Kasumi-1 (cell line): ENCODE results near the gene ACE.
"Not testable (repeated sequence)": the region's sequence is repeated elsewhere in the genome, so short reads cannot be mapped to it uniquely, and the experiment has no call there.

Experiments
- DNase-seq, 2 experiments: peaks; one replicate each; lab custom pipeline; 2025; lab: John Stamatoyannopoulos, UW

Gene ACE

DNA sequence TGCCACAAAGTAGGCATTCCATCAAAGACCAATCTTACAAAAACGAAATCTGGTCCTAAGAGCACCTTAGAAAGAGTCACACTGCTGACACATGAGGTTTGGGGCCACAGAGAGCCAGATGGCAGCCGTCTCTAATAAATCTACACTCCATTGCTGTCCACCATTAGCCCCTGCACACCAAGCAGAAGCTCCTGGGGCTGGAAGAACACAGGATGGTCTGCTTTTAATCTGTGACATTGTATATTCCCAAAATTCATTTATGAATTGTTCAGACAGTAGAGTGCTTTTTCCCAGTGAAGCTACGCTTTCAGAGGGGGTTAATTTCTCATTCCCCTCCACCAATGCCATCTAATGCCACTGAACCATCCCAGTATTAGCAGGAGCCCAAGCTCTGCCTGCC lies 32.4 kb upstream of the ACE start:
- DNase-seq: no peak

DNA sequence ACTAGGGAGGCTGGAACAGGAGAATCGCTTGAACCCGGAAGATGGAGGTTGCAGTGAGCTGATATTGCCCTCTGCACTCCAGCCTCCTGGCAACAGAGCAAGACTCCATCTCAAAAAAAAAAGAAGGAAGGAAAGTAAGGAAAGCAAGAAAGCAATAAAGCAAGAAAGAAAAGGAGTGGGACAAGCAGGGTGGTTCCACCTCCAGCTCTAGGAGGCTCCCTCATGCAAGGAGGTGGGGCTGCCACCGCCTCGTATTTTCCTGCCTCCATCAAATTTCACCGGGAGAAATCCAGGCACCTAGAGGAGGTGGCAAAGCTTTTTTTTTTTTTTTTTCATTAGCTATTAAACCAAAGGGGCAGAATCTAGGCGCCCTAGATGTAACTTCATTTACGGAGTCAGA lies 31.8 kb upstream of the ACE start:
- no peak for DNase-seq

DNA sequence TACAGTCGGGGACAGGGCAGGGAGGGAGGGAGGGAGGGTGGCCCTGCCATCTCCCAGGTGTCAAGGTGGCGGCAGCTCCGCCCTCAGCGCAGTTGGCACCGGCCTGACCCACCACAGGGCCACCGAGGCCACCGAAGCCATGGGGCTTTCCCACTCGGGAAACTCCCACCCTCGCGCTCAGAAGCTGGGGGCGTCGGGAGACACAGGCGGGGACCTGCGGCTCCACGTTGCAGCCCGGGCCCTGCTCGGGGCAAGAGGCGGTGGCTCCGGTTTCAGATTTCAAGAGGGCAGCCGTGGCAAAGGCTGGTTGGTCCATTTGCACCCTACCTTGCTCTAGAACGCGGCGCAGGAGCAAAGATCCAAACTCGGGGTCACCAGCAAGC lies 31.3 kb upstream of the ACE start:
- DNase-seq: peak; percentile 30 to 34

DNA sequence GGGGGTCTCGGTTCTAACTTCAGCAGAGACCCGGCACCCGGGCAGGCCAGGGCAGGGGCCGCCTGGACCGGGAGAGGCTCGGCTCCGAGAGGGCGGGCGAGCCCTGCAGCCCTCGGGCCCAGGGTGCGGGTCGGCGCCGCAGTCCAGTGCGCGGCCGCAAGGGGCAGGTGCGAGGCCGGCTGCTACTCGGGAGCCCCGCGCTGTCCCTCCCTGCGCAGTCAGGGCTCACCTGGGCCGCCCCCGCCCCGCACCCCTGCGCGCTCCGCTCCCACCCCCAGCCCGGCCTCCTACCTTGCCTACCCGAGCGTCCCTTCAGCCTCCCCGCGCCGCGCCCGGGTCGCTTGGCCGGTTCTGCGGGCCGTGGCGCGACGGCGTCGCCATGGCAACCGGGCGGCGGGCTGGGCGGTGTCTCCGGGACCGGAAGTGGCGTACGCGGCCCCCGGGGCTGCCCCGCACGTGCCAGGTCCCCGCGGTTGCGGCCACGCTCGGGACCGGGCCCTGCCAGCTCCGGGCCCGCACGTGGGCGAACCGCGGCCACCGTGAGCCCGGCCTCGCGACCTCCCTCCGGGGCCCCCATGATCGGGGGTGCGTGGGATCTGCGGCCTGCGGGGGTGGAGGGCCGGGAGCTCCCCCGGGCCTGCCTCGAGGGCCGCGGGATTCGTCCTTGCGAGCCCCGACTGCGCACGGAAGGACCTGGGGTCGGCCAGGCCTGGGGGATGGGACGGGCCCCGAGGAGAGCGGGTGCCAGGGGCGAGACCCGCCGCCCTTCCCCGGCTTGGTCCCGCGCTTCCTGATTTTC lies 30.7 kb upstream of the ACE start, which contains the start of gene CYB561:
TSS of gene CYB561 (minus strand) at position 353 of the 799 bp plus-strand sequence. CDS start 8,759 bp downstream, outside the sequence.
- DNase-seq: peak; percentile 34 to 40

DNA sequence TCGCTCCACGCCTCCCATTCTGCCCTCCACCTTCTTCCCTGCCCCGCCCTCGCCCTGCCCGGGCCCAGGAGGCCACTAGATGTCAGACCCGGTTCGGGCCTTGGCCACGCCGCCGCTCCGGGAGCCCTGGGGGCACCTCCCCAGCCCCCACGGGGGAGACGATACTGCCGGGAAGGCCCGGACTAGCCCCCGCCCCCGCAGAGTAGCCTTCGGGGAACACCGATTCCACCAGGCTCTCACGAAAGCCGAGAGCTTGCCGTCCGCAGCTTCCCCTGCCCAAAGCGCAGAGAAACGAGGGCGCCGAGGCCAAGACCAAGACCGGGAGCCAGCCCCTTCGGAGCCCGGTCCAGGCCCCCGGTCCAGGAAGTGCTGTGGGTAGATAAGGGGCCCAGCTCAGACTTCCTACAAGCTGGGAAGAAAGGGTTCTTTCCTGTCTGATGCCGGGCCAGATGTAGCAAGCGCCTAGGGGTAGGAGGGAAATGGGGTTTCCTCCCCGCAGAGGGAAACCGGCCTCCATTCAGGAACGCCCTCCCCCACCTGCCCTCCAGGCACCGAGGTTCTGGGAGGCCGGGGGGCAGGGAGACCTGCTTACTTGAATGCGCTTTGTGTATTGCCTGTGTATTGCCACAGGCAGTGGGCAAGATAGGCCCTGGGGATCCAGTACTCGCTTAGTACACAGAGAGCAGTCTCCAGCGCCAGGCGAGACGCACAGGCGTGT lies 29.9 kb upstream of the ACE start:
- DNase-seq: peak; percentile 99

DNA sequence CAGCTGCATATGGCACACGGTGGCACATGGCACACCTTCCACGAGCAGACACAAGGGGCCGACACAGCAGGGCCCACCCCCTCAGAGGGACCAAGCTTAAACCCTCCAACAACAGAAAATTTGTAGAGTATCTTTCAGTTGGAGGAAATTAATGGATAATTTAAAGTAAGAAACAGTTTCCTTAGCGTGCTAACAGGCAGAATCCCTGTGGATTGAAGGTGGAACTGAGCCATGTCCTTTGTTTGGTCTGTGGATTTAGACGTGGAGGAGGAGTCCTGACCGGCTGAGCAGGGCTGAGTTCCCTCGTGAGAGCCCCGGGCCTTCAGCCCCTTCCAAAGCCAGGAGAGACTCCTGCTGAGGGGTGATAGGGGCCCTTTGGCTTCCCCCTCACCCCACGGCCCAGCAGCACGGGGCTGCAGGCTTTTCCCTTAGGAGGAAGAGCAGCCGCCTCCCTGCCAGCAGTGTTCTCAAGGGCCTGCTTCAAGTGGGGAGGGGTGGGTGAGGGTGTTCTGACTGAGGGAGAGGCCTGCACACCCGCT lies 29.3 kb upstream of the ACE start:
- DNase-seq: peak; percentile 71 to 72

DNA sequence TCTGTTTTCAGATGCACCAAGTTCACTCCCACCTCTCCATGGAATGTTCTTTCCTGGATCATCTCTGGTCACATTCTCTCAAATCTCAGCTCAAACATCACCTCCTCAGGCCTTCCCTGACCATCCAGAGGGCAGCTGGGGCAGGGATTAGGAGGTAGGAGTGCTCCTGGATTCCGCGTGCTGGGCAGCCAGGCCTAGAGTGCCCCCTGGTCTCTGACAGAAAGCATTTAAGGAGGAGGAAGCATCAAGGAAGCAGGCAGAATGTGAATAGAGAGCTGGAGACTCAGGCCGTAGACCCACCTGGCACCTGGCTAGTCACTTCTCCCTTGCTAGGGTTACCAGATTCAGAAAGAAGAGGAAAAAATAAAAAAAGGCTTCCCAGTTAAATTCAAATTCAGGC lies 28.2 kb upstream of the ACE start:
- DNase-seq: no peak

DNA sequence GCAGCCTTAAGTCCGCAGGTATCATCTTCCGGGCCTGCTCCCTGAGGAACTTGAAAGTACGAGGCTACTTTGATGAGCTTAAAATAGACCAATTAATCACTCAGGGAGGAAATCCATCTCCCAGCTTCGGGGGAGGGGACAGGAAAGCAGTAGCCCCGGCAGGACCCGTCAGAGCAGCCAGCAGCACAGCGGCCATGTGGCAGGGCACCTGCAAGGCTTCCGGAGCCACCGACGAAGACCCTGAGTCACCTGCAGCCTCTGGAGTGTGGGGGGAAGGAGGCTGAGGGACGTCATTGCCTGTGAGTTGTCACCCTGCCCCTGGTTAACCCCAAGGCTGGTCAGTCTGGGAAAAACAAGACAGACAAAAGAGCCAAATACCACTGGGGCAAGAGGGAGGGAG lies 26.3 kb upstream of the ACE start:
- DNase-seq: peak; percentile 42 to 51

DNA sequence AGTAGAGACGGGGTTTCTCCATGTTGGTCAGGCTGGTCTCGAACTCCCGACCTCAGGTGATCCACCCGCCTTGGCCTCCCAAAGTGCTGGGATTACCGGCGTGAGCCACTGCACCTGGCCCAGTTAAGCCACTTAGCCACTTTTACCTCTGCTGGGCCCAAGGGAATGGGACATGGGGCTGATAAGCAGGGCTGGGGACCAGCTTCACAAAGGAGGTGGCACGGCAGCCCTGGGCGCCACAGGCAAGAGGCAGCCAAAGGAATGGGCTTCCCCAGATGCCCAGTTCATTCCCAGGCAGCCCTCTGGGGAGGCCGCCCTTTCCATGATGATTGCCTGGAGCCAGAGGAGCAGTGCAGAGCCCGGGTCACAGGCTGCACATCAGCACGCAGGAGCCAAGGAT lies 25.7 kb upstream of the ACE start:
- no peak for DNase-seq

DNA sequence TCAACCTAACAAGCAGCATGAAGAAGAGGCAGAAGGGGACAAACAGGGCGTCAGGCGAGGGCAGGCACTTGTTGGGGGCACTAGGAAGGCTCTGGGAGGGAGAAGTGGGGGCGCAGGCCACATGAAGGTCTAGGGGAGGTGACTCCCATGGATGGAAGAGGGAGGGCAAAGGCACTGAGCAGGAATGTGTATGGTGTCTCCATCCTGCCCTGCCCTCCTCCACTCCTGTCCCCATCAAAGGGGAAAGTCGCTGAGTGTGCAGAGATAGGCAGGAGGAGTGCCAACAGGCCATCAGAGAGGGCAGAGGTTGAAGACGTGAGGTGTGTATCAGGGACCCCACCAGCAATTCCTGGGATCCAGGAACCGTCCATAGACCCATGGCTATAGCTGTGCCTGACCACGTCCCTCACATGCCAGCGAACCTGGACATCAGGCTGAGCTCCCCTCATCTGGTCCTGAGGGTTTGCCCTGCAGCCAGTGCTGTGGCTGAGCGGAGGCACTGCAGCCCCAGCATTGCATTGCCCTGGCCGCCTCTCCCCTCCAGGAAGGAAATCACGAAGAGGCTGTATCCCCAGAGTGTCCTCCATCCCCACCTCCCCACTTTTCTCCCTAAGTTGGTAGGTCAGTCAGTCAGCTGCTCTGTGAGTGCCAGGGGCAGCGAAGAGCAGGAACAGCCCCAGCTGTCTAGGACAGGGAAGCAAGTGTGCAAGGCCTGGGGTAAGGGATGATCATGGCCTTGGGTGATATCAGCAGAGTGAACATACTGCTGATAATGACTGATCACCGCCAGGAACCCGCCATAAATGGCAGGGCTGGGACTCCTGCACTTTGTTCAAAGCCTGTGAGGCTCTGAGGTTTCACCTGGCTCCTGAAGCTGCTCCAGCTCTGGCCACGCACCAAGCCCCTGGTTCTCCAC lies 24.6 kb upstream of the ACE start:
- no peak for DNase-seq

DNA sequence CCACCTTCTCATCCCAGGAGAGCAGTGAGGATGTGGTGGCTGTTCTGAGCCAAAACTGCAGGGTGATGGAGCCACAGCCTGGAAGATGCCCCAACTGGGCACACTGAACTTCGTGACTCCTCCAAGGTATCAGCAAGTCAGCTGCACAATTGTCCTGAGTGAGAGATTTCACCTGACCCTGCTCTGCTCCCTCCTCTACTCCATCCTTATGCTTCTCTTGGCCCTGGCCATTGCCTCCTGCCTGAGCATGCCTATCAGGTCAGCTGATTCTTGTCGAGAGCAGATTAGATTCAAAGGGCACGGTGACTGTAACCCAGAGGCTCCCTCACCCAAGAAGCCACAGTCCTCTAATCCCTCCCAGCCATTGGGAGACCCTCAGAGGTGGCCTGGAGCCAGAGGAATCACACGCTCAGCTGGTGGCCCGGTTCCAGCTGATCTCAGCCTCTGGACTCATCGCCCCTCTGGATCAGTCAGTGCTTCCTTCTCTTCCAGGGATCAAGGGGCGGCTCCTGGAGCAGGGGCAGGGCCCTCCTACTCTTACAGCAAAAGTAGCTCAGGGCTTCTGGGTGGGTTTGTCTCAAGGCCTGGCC lies 23.8 kb upstream of the ACE start:
- no peak for DNase-seq

DNA sequence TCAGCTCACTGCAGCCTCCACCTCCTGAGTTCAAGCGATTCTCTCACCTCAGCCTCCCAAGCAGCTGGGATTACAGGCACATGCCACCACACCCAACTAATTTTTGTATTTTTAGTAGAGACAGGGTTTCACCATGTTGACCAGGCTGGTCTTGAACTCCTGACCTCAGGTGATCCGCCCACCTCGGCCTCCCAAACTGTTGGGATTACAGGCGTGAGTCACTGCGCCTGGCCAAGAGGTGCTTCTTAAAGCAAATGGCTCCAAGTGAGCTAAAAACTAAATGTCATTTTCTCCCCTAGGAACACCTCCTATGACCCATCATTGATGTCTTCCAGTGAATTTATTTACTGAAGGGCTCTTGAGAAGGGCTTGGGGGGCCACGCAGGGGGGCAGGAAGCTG lies 22.5 kb upstream of the ACE start:
- not testable (repeated sequence) for DNase-seq

DNA sequence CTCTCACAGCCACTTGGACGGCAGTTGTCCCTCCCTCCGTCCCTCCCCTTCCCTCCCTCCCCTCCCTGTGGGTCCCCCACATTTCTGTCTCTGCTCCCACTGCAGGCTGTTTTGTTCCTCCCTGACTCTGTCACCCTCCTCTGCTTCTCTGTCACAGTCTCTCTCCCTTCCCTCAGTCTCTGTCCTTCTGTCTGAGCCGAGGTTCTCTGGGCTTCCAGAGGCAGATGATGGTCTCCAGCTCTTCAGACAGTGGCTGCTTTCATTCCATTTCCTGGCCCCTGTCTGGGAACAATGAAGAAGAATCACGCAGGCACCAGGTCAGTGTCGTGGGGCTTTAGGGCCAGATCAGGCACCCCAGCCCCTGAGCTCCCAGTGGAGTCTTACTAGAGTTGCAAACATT lies 21.9 kb upstream of the ACE start:
- no peak for DNase-seq

DNA sequence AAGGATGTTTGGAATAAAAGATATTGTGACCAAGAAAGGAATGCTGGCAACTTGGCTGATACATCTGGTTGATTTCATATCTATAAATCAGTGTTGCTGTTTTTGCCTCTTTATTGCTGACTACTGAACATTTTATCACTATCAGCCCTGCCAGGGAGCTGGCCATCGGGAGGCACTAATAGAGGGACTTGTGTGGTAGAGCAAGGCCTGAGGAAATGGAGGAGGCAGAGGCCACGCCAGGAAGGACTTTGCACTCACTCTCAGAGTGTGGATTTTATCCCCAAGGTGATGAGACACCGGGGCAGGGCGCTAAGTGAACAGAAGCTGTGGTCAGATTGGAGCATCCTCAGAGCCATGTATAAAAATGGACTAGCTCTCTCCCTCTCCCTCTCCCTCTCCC lies 21.4 kb upstream of the ACE start:
- DNase-seq: no peak

DNA sequence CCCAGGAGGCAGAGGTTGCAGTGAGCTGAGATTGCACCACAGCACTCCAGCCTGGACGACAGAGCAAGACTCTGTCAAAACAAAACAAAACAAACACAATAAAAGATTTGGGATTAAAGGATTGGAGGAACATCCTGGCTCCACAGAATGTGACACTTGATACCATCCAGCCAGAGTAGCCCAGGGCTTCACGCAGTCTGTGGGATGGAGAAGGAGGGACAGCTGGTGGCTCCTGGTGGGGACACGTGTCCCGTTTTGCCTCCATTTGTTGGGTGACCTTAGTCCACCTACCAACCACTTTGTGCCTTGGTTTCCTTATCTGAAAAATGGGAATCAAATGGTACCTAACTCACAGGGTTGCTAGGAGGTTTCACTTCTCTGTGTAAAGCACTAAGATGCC lies 18.4 kb upstream of the ACE start:
- no peak for DNase-seq

DNA sequence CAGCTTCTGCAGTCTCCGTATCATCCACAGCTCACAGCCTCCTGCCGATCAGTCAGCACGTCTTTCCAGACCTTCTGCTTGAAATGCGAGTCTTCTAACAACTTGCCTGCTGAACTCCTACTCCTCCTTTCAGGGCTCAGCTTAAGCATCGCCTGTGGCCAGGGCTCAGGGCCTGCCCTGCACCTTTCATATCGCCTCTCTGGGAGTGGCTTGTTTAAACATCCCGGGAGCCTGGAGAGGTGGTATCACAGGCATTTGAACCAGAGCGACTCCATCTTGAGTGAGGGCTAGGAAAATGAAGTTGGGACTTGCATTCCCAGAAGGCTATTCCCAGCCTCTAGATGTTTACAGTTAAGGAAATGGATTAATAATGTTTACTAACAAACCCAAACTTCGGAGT lies 16.8 kb upstream of the ACE start:
- no peak for DNase-seq

DNA sequence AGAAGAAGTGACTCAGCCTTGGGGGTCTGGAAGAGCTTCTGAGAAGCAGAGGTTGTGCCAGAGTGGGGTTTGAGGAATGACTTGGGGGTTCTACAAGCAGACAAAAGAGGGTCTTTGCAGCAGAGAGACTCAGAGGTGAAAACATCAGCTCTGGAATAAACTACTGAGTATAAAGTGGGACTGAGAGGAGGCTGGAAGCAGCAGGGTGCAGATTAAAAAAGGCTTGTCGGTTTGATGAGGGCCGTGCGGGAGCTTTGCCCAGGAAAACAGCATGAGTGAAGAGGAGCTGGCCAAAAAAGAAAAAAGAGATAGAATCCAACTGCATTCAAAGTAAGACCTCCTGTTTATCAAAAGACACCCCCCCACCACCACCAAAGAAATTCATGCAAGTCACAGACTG lies 13.1 kb upstream of the ACE start:
- no peak for DNase-seq

DNA sequence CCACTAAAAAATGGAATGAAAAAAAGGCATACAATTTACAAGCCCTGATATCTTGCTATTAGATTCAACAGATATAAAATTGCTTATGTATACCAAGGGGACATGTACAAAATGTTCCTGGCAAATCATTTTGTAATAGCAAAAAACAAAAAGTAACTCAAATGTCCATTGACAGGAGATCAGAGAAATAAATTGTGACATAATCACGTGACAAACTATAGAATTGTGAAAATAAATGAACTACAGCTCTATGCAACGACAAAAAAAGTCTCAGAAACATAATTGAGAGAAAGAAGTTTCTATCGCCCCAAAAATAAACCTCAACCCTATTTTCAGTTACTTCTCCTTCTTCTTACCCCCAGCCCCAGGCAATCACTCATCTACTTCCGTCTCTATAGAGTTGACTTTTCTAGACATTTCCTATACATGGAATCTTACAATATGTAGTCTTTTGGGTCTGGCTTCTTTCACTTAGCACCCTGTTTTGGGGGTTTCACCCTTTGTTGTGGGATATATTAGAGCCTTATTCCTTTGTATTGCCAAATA lies 12.1 kb upstream of the ACE start:
- DNase-seq: peak; percentile 68 to 74

DNA sequence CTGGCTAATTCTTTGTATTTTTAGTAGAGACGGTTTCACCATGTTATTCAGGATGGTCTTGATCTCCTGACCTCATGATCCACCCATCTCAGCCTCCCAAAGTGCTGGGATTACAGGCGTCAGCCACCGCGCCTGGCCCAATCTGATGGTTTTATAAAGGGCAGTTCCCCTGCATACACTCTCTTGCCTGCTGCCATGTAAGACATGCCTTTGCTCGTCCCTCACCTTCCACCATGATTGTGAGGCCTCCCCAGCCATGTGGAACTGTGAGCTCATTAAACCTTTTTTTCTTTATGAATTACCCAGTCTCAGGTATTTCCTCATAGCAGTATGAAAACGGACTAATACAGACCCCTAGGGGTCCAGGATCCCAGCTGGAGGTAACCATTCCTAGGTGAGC lies 8.8 kb upstream of the ACE start:
- not testable (repeated sequence) for DNase-seq

DNA sequence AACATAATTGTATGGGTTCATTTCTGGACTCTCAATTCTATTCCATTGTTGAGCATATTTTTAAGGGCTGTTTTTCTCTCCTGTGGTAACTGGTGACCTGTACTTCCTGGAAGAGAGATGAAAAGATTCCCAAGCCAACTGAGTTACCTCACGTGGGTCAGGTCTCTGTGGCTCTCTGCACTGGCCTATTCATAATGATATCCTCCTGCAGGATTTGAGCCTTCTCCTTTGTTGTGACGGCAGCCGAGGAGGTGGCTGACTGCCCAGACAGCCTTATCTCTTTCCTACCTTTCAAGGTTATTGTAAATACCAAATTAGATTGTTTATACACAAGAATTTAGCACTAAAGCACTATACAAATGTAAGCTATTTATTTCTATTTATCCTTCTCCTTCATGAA lies 2.7 kb upstream of the ACE start:
- DNase-seq: no peak
